Colonic mucosa (tissue), 4 donors: ENCODE results near the gene NRXN2. TPM values are rescaled to one million over a fixed set of nuclear protein-coding genes. Genes with fewer than 3 reads are reported as not detected.

Source experiments
- DNase-seq: peaks from one replicate; pipeline ENCODE4 v3.0.0-alpha.2; 2020
- H3K27ac ChIP-seq: fragments of 200-600 bp; one replicate; pipeline ENCODE4 v1.8.0; 2021
- H3K27me3 ChIP-seq: fragments of 200-600 bp; one replicate; pipeline ENCODE4 v1.8.0; 2021
- H3K36me3 ChIP-seq: fragments of 200-600 bp; one replicate; pipeline ENCODE4 v1.8.0; 2021
- H3K4me1 ChIP-seq: fragments of 200-600 bp; one replicate; pipeline ENCODE4 v1.8.0; 2021; ENCODE audit warnings: mild to moderate bottlenecking
- H3K4me3 ChIP-seq: fragments of 200-600 bp; one replicate; pipeline ENCODE4 v1.8.0; 2021
- H3K9ac ChIP-seq, 2 donors: one replicate each; pipeline ENCODE4 v1.7.0; 2013; ENCODE audit warnings: control low read depth in 2 of 2, low read depth in 2 of 2, low read length in 2 of 2
- H3K9me3 ChIP-seq: fragments of 200-600 bp; one replicate; pipeline ENCODE4 v1.8.0; 2021
- intact Hi-C: fragments of 100-400 bp; cut with DNase I; formaldehyde crosslinking; loops from one replicate; pipeline ENCODE4 v1.14.1; 2022
- total RNA-seq, 2 donors: library from RNA; stranded (reverse); fragmentation: NEBNext Ultra II Directional in 1 of 2; extraction: Animal tissue kit (Norgen Biotek cat#: 25700) in 1 of 2; gene quantifications; one replicate each; pipeline ENCODE4 v1.2.1, GENCODE V29; 2021
- TF ChIP-seq, protein P1 (sequence below): fragments of 200-600 bp; IDR thresholded peaks from one replicate; pipeline ENCODE4 v1.8.0; 2022; ENCODE audit warnings: antibody characterized with exemption, mild to moderate bottlenecking
- donor health status: healthy.
- donor health status: DM: no; HTN: no; CAD: no.
- donor health status: DM: no; HTN: no; CAD: no.

The NRXN2 gene
- total RNA-seq, 2 donors from 2014 or later = 2.2 to 5.4 TPM

GRCh38 chr11:64724863-64725532 lies 2.0 kb upstream of the NRXN2 start:
- H3K36me3 ChIP-seq = no peaks in the 10 kb centered on the region
- TF ChIP-seq, protein P1, sequence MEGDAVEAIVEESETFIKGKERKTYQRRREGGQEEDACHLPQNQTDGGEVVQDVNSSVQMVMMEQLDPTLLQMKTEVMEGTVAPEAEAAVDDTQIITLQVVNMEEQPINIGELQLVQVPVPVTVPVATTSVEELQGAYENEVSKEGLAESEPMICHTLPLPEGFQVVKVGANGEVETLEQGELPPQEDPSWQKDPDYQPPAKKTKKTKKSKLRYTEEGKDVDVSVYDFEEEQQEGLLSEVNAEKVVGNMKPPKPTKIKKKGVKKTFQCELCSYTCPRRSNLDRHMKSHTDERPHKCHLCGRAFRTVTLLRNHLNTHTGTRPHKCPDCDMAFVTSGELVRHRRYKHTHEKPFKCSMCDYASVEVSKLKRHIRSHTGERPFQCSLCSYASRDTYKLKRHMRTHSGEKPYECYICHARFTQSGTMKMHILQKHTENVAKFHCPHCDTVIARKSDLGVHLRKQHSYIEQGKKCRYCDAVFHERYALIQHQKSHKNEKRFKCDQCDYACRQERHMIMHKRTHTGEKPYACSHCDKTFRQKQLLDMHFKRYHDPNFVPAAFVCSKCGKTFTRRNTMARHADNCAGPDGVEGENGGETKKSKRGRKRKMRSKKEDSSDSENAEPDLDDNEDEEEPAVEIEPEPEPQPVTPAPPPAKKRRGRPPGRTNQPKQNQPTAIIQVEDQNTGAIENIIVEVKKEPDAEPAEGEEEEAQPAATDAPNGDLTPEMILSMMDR = no peak
- no peak overlapping the region for H3K4me3 ChIP-seq
- no peak overlapping the region for H3K9ac ChIP-seq
- H3K4me1 ChIP-seq = no peaks in the 10 kb centered on the region
- peaks cover 1% of the 10 kb centered on the region for H3K27me3 ChIP-seq
- intact Hi-C loops = no loop called here
- H3K27ac ChIP-seq = no peak overlapping the region
- DNase-seq = no peak
- H3K9me3 ChIP-seq = no peaks in the 10 kb centered on the region

DNA sequence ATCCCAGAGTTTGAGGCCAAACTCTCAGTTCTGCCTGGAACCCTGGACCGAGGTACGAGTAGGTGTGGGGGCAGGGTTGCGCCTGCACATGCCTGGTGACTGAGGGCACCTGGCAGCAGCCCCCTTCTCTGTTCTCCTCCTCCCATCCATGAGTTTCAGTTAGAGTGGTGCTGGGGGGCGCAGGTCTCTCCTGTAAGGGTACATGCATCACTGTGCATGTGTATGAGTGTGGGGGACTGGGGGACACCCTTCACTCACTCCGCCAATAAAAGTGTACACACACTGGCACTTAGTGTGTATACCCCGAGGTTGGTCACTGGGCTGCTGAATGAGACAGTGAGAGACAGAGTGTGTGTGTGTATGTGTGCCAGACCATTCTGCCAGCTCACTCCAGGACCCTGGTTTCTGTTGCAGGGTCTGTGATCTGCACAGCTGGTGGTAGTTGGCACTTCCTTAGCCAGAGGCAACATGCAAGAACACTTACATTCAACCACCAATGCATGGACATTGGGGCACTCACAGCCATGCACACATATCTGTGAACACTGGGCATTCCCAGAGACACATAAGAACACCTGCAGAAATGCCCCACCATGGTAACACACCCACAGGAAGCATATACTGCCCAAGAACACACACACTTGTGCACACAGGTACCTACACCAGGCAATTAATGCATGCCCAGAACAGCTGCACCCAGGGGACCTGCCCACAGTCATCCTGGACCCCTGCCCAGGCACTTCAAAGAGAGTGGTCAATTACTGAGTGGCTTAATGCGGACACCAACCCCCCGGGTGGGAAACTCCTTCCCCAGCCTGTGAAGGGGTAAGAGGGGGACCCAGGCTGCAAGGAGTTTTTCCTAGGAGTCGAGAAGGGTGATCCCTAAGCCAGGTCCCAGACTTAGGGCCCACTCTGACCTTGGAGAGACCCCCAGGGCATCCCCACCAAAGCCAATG lies 1.2 kb upstream of the NRXN2 start:
- Histone ChIP-seq H3K27me3 (peaks cover 8% of the 10 kb centered on the region), H3K4me3 (peak overlapping the region; percentile 75), H3K9ac (peak overlapping the region in 1 of 2 donors; percentile 50), H3K9me3 (no peaks in the 10 kb centered on the region), H3K4me1 (no peaks in the 10 kb centered on the region), H3K36me3 (no peaks in the 10 kb centered on the region), H3K27ac (no peak overlapping the region)
- intact Hi-C loops = no loop called here
- no peak for DNase-seq
- TF ChIP-seq, protein P1 = no peak

GRCh38 chr11:64722141-64723065 lies 594 bp downstream of the NRXN2 start:
- Histone ChIP-seq H3K4me3 (no peak overlapping the region), H3K4me1 (no peaks in the 10 kb centered on the region), H3K9ac (no peak overlapping the region), H3K27me3 (peaks cover 8% of the 10 kb centered on the region), H3K9me3 (no peaks in the 10 kb centered on the region), H3K36me3 (no peaks in the 10 kb centered on the region), H3K27ac (no peak overlapping the region)
- no peak for DNase-seq
- TF ChIP-seq, protein P1 = no peak
- intact Hi-C loops = no loop called here

DNA sequence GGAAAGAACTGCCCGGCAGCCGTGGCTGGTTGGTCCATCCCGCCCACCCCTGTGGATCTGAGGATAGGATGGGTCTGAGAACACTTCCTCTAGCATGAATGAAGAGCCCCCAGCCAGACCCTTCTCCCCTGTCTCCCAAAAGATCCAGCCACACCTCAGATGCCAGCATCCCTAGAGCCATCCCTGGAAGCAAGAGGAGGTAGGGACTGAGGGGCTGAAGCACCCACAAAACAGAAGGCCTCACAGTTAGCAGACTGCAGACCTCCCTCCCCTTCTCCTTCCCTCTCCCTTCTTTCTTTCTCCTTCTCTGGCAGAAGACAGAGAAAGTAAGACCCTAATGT lies 1.7 kb downstream of the NRXN2 start:
- no peaks in the 10 kb centered on the region for H3K36me3 ChIP-seq
- no peaks in the 10 kb centered on the region for H3K9me3 ChIP-seq
- peaks cover 17% of the 10 kb centered on the region for H3K27me3 ChIP-seq
- TF ChIP-seq, protein P1 = no peak
- no peak overlapping the region for H3K4me3 ChIP-seq
- no peak overlapping the region for H3K9ac ChIP-seq
- DNase-seq = no peak
- H3K27ac ChIP-seq = no peak overlapping the region
- intact Hi-C loops = no loop called here
- H3K4me1 ChIP-seq = no peaks in the 10 kb centered on the region
